HG02571 (cell line): ENCODE data around the gene MFRP.
"Not testable (repeated sequence)": the region's sequence is repeated elsewhere in the genome, so short reads cannot be mapped to it uniquely, and the experiment has no call there.

Experiments
- ATAC-seq: cut with Tn5 transposase; IDR thresholded peaks from one replicate; pipeline ENCODE4 v1.9.1; 2021; ENCODE audit warnings: mild to moderate bottlenecking, moderate library complexity; ENCODE audit not compliant: unreplicated experiment

The MFRP gene

DNA sequence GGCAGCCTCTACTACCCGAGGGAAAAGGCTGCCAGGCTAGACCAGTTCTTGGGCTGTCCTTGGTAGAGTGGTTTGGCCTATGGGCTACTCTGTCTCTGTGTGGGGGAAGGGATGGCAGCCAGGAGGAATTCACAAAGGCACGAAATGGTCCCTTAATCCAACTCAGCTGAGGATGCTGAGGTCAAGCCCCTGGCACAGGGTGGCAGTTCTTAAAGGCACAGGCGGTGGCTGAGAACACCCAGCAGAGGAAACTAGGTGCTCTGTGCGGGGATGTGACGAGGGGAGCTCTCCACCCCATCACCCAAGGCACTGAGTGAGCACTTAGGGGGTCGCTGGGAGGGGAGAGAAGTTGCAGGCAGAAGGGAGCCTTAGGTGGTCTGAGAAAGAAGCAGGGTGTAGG, at the start of gene MFRP:
Gene MFRP, minus strand, starts transcription at position 101 of the 400 bp plus-strand sequence. CDS start 192 bp downstream, outside the sequence.
- ATAC-seq: no peak

DNA sequence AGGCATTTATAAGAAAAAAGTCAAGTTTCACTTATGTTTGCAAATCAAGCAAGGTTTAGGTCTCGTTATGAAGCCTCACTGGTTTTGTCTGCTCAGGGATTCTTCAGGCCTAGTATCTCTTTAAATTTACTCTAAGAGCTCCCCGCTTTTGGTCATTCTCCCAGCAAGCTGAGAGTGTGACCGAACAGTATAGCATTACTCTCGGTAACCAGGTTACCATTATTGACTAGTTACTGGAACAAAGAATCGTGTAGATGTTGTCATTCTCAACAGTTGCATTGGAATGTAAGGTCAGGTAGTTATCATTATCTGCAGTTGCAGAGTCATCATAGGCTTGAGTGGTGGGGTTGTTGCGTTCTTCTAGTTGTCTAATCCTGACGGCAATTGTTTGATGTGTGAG, 44.8 kb upstream of the MFRP start:
- no peak for ATAC-seq

DNA sequence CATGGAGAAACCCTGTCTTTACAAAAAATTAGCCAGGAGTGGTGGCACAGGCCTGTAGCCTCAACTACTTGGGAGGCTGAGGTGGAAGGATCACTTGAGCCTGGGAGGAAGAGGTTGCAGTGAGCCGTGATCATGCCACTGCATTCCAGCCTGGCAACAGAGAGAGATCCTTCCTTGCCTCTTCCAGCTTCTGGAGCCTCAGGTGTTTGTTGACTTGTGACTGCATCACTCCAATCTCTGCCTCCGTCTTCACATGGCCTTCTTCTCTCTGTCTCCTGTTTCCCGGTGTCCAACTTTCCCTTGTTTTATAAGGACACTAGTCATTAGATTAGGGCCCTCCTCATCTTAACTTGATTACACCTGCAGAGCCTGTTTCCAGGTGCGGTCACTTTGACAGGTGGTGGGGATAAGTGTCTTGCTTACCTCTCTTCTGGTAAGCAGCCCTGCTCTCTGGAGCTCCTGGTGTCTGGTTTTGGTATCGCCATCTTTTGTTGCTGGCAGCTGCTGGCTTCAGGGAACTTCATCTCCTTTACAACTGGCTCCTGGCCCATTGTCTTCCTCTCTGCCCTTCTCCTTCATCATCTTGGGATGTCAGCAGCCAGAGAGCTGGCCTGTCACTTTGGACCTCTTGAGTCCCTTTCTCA, 43.2 kb upstream of the MFRP start:
- ATAC-seq: no peak

- ATAC-seq: no peak
Observed at GRCh38 chr11:119388103-119388502, 41.6 kb upstream of the MFRP start.

- ATAC-seq: no peak
Observed at GRCh38 chr11:119384332-119384731, 37.8 kb upstream of the MFRP start.

DNA sequence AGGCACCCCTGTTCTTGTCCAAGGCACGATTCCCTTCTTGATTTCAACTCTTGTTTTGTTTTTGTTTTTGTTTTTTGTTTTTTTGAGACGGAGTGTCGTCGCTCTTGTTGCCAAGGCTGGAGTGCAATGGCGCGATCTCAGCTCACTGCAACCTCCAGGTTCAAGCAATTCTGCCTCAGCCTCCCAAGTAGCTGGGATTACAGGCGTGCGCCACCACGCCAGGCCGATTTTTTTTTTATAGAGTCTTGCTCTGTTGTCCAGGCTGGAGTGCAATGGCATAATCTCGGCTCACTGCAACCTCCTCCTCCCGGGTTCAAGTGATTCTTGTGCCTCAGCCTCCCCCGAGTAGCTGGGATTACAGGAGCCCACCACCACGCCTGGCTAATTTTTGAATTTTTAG, 36.0 kb upstream of the MFRP start:
- ATAC-seq: not testable (repeated sequence)

DNA sequence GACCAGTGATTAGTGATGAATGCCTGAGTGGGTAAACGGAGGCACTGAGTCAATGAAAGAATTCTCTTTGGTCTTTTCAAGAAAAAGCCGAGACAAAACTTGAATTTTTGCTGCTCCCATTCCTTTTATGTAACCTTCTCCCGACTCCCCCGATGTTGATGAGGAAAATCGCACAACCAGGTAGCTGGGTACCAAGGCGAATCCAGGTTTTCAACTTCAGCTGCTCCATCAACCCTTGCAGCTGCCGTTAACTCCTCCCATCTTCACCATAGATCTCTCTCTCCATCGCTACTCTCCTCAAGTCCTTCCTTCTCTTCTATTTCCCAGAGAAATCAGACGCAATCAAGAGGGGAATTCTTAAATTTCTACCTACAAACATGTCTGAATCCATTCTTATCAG, 35.6 kb upstream of the MFRP start:
- ATAC-seq: no peak

DNA sequence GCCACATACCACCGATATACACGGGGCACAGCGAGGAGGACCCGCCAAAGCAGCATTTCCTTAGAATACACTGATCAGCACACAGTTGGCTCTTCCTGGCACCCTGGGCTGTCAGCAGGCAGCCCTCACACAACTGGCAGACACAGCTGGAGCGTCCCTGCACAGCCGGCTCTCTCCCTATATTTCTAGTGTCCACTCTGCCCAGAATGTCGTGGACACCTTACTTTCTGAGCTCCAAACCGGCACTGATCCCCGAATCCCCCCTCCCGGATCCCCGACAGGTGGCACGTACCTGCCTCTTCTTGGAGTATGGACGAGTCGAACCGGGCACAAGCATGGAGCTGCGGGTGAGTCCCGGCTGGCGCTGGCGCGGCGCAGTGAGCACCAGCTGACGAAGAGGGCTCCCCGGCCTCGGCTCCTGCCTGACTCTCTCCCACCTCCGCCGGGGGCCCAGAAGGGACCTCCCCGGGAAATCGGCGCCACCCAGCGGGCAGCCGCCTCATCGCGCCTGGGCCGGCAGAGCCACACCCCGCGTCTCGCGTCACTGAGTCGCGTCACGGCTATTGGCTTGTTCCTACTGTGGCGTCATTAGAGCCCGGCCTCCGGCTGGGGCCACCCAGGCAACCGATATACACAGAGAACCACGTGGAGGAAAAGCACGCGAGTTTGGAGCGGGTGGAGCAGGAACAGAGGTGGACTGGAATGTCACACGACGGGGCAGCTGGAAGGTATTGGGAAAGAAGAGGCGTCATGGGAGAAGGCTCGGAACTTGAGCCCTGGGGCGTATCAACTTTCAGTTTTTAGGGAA, 34.9 kb upstream of the MFRP start, which contains the start of gene USP2:
Gene USP2, minus strand, starts transcription at position 510 of the 808 bp plus-strand sequence. CDS start 8,210 bp downstream, outside the sequence.
- peak; percentile 98 for ATAC-seq

GRCh38 chr11:119380827-119381180, 34.3 kb upstream of the MFRP start:
- ATAC-seq: no peak

- ATAC-seq: no peak
Observed at GRCh38 chr11:119380160-119380826, 33.8 kb upstream of the MFRP start.

GRCh38 chr11:119378851-119379465, 32.5 kb upstream of the MFRP start:
- no peak for ATAC-seq

GRCh38 chr11:119377961-119378667, 31.6 kb upstream of the MFRP start:
- ATAC-seq: no peak

DNA sequence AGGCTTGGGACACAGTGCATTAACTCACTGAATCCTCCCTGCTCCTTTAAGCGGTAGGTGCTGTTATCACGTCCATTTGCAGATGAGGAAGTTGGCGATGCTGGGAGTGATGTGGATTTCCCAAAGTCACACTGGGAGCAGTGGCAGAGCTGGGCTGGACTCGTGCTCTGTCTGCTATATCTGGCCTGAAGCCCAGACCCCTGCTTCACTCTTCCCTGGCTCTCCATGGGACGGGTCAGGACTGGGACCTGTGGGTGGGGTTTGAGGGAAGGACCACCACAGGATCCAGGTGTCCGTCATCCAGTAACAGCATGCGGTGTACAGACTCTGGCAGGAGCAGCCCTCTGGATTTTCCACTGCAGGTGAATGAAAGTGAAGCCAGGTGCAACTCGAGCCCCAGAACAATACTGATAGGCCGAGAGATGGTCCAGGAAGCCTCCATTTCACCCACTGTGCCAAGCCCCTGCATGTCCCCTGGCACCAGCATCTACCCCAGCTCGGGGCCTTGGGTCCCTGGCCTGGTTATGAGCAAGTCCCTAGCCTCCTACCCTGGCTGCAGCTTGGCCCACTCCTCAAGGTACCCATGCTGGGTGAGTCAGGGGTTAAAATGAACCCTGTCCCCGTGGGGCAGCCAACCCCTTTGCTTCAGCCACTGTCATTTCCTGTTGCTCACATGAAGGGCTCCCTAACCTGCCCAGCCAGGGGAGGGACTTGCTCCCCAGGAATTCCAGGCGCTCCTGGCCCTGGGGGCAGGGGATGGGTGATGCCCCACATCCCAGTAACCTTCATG, 30.8 kb upstream of the MFRP start:
- ATAC-seq: no peak

DNA sequence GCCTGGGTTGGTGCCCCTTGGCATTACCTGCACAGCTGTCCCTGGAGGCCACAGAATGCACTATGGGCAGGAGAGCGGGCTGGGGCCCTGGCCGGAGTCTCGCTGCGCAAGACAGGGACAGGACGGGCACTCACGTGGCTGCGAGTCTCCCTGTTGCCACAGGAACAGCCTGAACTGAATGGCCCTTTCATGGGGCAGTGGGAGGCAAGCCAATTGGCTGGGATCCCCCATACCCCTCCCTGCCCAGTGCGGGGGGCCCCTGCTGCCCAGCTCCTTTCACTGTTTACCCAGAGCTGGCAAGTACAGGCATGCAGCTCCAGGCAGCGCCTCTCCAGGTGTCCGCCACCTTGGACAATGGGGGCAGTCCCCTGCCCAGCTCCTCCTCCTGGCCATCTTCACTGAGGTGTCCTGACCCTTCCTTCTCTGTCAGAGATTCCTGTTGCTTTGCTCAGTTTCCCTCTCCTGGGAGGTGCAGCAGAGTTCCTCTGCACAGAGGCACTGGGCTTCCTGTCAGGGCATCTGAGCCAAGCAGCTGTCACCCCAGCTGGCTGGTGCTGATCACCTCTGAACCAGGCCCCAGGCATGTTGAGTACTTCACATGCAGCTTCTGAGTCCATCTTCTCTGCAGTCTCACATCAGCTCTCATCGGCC, 29.8 kb upstream of the MFRP start:
- no peak for ATAC-seq

DNA sequence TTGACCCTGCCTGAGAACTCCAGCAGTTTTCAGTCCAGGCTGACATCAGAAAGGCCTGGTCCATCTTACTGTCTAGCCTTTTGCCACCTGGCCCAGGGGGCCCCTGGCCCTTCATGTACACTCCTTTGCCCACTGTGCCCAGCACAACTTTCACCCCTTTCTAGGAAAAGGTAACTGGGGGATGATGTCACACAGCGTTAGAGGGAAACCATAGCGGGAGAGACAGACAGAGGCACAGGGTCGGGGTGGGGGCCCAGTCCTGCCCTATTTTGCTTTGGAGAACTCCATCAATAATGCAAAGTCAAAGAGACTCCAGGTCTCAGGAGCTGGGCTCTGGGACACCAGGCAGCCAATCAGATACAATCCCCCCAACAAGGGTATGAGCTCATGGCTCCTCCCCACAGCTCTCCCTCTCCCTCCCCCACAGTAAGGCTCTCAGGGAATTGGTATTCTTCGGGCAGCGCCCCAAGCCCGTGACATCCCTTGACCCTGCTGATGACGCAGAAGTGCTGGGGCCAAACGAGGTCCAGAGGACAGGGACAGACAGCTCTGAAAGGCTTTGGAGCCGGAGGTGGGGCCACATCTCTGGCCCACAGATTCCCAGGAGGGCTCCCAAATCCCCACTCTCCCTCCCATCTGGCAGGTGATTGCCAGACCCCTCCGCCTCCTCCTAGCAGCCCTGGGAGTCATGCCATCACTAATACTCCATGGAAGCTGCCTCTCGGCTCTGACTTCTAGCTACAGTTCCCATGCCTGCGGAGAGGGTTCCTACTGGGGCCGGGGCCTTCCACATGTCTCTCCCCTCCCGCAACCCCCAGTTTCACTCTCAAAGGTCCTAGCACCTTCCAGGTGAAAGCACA, 29.1 kb upstream of the MFRP start:
- ATAC-seq: no peak

- ATAC-seq: no peak
Observed at GRCh38 chr11:119374632-119375336, 28.3 kb upstream of the MFRP start.

- ATAC-seq: no peak
Observed at GRCh38 chr11:119373921-119374631, 27.6 kb upstream of the MFRP start.
